GM12878 (cell line): ENCODE results near the gene ZNF81.

Experiments used
- EZH2 ChIP-seq: IDR thresholded peaks from 2 replicates; pipeline ENCODE4 v1.6.1; 2012; ENCODE audit warnings: low read depth, mild to moderate bottlenecking, control low read depth, inconsistent platforms, low read length, borderline replicate concordance; ENCODE audit not compliant: control insufficient read depth
- POLR2A ChIP-seq: IDR thresholded peaks from 2 replicates; pipeline ENCODE4 v1.6.1; 2011; ENCODE audit warnings: low read depth, mild to moderate bottlenecking, low read length

DNA sequence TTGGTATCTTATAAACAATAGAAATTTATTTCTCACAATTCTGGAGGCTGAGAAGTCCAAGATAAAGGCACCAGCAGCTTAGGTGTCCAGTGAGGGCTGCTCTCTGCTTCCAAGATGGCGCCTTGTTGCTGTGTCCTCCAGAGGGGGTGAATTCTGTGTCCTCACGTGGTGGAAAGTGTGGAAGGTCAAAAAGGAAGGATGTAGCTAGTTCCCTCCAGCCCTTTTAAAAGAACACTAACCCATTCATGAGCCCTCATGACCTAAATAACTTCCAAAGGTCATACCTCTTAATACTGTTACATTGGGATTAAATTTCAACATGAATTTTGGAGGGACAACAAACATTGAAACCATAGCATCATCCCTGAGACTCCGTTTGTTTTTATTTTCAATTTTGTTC is 48.8 kb downstream of the ZNF81 start:
- TF ChIP-seq EZH2 (no peak), POLR2A (no peak)
